VCaP (cell line): ENCODE measurements around the gene MSLN.

Experiments
- H3K27ac ChIP-seq: fragments of 450-650 bp; 2 replicates; pipeline ENCODE4 v1.5.1; 2017
- CTCF ChIP-seq: fragments of 450-650 bp; conservative IDR thresholded peaks from 2 replicates; pipeline ENCODE4 v1.5.1; 2017; ENCODE audit warnings: mild to moderate bottlenecking, moderate library complexity

Gene MSLN

GRCh38 chr16:814974-815373 is 54.4 kb downstream of the MSLN start:
- no peak overlapping the region for H3K27ac ChIP-seq
- TF ChIP-seq CTCF, result no peak

- TF ChIP-seq CTCF, result no peak
- H3K27ac ChIP-seq, result no peak overlapping the region
These were observed 55.3 kb downstream of the MSLN start for GRCh38 chr16:815861-816260.

GRCh38 chr16:817001-817906 is 56.7 kb downstream of the MSLN start:
- no peak overlapping the region for H3K27ac ChIP-seq
- no peak for TF ChIP-seq CTCF

- H3K27ac ChIP-seq, result no peak overlapping the region
- TF ChIP-seq CTCF, result no peak
These were observed 57.6 kb downstream of the MSLN start for GRCh38 chr16:818132-818531.
